Subcutaneous abdominal adipose tissue (tissue), 5 donors: ENCODE data around the gene RAB11FIP3.
"Not testable (repeated sequence)": the region's sequence is repeated elsewhere in the genome, so short reads cannot be mapped to it uniquely, and the experiment has no call there.

ENCODE experiments used
- H3K27ac ChIP-seq: one replicate; pipeline ENCODE4 v1.7.0; 2013; ENCODE audit warnings: low read depth, mild to moderate bottlenecking, inconsistent platforms, low read length, moderate library complexity
- H3K27me3 ChIP-seq, 5 donors: one replicate each; pipeline ENCODE4 v1.7.0; 2013; ENCODE audit warnings: low read length in 5 of 5, inconsistent platforms in 1 of 5; ENCODE audit not compliant: control insufficient read depth in 5 of 5, insufficient read depth in 4 of 5
- H3K36me3 ChIP-seq, 5 donors: one replicate each; pipeline ENCODE4 v1.7.0; 2013; ENCODE audit warnings: low read length in 5 of 5; ENCODE audit not compliant: control insufficient read depth in 5 of 5, insufficient read depth in 5 of 5
- H3K4me1 ChIP-seq, 5 donors: one replicate each; pipeline ENCODE4 v1.7.0; 2013; ENCODE audit warnings: low read length in 5 of 5, mild to moderate bottlenecking in 3 of 5, moderate library complexity in 1 of 5; ENCODE audit not compliant: control insufficient read depth in 5 of 5, insufficient read depth in 5 of 5
- H3K4me3 ChIP-seq, 5 donors: one replicate each; pipeline ENCODE4 v1.7.0; 2013; ENCODE audit warnings: low read length in 5 of 5, low read depth in 1 of 5
- H3K9ac ChIP-seq, 5 donors: one replicate each; pipeline ENCODE4 v1.7.0; 2013; ENCODE audit warnings: low read length in 5 of 5, mild to moderate bottlenecking in 4 of 5, moderate library complexity in 3 of 5
- H3K9me3 ChIP-seq, 5 donors: one replicate each; pipeline ENCODE4 v1.7.0; 2013; ENCODE audit warnings: low read length in 5 of 5; ENCODE audit not compliant: control insufficient read depth in 5 of 5
- donor health status: healthy.
- donor health status: healthy.
- donor health status: healthy.
- donor health status: healthy.
- donor health status: healthy.

RAB11FIP3 gene

DNA sequence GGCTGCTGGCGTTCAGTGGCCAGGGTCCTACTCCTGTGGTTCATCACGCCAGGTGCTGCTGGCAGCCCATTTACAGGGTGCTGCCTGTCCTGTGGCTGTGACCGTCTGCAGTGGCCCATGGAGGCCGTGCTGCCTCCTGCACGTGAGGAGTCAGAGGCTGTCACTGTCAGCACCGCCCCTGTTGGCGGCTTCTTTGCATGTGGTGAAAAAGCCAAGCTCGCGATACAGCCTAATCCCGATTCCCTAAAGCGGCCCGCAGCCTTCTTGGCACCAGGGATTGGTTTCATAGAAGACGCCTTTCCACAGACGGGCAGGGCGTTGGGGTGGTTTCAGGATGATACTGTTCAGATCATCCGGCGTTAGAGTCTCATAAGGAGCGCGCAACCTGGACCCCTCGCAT lies 35.3 kb downstream of the RAB11FIP3 start:
- Histone ChIP-seq H3K36me3 (peaks cover 0 to 25% (median 16%) of the 10 kb centered on the region in 5 donors), H3K27me3 (no peaks in the 10 kb centered on the region), H3K4me1 (peaks cover 0 to 4% (median 3%) of the 10 kb centered on the region in 5 donors), H3K4me3 (no peak overlapping the region), H3K27ac (no peak overlapping the region), H3K9me3 (no peaks in the 10 kb centered on the region), H3K9ac (no peak overlapping the region)

DNA sequence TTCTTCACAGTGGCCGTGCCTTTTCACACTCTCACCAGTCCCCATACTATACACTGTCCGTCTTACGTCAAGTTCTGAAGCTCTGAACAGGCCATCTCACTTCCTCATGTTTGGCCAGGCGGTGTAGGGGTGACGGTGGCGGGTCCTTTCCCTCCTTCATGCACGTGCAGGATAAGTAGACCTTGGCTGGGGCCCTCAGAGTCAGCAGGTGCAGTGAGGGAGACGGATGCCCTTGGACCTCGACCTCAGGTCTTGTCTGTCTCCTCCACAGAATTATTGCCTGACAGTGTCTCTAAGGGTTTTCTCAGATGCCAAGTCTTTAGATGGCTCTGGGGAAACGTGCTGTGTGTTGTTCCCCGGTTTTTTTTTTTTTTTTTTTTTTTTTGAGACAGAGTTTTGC lies 37.6 kb downstream of the RAB11FIP3 start:
- Histone ChIP-seq H3K36me3 (peaks cover 0 to 25% (median 16%) of the 10 kb centered on the region in 5 donors), H3K27me3 (no peaks in the 10 kb centered on the region), H3K9me3 (no peaks in the 10 kb centered on the region)

DNA sequence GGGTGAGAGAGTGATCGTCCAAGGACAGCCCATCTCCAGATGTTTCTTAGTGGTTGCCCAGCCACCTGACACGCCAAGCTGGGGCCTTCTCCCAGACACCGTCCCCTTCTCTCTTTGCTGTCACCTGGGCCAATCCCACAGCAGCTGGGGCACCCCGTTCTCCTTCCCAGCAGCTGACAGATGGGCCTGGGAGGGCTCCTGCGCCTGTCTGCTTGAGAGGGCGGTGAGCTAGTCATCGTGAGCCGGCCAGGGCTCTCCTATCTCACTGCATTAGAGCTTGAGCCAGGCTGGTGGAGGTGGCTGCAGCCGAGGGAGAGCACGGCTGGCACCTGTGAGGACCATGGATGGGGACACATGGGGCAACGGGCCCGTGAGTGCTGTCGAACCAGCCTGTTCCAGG lies 41.2 kb downstream of the RAB11FIP3 start:
- H3K27me3 ChIP-seq: no peaks in the 10 kb centered on the region
- H3K4me1 ChIP-seq: no peaks in the 10 kb centered on the region
- no peaks in the 10 kb centered on the region for H3K9me3 ChIP-seq
- no peak overlapping the region for H3K4me3 ChIP-seq
- no peak overlapping the region for H3K27ac ChIP-seq
- H3K9ac ChIP-seq: no peak overlapping the region
- H3K36me3 ChIP-seq: peaks cover 0 to 27% (median 18%) of the 10 kb centered on the region in 5 donors

More for the DNA sequence above, 37.6 kb downstream of the RAB11FIP3 start:
- H3K9ac ChIP-seq: no peak overlapping the region
- H3K27ac ChIP-seq: no peak overlapping the region
- peaks cover 0 to 1% (median 0%) of the 10 kb centered on the region in 5 donors for H3K4me1 ChIP-seq
- H3K4me3 ChIP-seq: no peak overlapping the region

DNA sequence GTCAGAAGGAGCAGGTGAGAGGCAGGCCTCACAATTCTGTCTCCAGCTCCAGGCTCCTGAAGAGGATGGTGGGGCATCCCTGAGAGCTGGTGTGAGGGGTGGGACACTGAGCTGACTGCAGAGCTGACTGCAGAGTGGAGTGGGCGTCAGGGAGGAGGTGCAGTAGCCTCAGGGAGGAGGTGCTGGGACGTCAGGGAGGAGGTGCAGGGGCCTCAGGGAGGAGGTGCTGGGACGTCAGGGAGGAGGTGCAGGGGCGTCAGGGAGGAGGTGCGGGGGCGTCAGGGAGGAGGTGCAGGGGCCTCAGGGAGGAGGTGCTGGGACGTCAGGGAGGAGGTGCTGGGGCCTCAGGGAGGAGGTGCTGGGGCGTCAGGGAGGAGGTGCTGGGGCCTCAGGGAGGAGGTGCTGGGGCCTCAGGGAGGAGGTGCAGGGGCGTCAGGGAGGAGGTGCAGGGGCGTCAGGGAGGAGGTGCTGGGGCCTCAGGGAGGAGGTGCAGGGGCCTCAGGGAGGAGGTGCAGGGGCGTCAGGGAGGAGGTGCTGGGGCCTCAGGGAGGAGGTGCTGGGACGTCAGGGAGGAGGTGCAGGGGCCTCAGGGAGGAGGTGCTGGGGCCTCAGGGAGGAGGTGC lies 41.9 kb downstream of the RAB11FIP3 start:
- not testable (repeated sequence) for H3K9ac ChIP-seq, H3K27ac ChIP-seq, H3K27me3 ChIP-seq, H3K9me3 ChIP-seq, H3K4me1 ChIP-seq, H3K4me3 ChIP-seq
- peaks cover 0 to 27% (median 16%) of the 10 kb centered on the region in 5 donors for H3K36me3 ChIP-seq

DNA sequence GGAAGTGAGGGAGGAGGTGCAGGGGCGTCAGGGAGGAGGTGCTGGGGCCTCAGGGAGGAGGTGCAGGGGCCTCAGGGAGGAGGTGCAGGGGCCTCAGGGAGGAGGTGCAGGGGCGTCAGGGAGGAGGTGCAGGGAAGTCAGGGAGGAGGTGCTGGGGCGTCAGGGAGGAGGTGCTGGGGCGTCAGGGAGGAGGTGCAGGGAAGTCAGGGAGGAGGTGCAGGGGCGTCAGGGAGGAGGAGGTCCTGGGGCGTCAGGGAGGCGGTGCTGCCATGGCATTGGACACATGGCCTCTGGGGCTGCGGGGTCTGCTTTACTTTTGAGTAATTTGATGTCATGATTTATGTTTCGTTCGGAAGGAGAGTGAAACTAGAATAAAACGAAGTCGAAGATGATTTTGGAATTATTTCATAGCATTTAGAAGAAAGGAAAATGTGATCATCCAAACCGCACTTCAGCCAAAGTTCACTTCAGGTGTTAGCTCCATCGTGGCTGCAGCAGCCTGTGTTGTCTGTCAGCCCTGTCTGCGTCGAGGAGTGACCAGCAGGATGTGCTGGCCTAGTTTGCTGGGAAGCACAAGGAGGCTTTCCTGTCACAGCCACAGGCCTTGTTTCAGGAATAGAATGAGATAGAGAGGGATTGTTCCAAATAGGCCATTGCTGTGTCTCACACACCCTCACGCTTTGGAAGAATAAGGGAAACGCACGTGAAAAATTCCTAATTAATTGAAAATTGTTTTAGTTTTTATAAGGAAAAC lies 42.8 kb downstream of the RAB11FIP3 start:
- no peaks in the 10 kb centered on the region for H3K4me1 ChIP-seq
- no peaks in the 10 kb centered on the region for H3K9me3 ChIP-seq
- peak overlapping the region in 1 of 5 donors; percentile 20 for H3K9ac ChIP-seq
- peaks cover 0 to 26% (median 9%) of the 10 kb centered on the region in 5 donors for H3K36me3 ChIP-seq
- no peaks in the 10 kb centered on the region for H3K27me3 ChIP-seq
- H3K27ac ChIP-seq: no peak overlapping the region
- H3K4me3 ChIP-seq: no peak overlapping the region

DNA sequence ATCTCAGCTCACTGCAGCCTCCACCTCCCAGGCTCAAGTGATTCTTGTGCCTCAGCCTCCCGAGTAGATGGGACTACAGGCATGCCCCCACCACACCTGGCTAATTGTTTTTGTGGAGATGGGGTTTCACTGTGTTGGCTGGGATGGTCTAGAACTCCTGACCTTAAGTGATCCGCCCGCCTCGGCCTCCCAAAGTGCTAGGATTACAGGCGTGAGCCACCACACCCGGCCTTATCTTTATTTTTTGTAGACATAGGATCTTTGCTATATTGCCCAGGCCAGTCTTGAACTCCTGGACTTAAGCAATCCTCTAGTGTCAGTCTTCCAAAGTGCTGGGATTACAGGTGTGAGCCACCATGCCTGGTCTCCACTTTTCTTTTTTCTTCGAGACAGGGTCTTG lies 44.0 kb downstream of the RAB11FIP3 start:
- not testable (repeated sequence) for H3K27ac ChIP-seq, H3K4me1 ChIP-seq, H3K27me3 ChIP-seq, H3K4me3 ChIP-seq, H3K9me3 ChIP-seq, H3K9ac ChIP-seq
- peaks cover 0 to 31% (median 12%) of the 10 kb centered on the region in 5 donors for H3K36me3 ChIP-seq

DNA sequence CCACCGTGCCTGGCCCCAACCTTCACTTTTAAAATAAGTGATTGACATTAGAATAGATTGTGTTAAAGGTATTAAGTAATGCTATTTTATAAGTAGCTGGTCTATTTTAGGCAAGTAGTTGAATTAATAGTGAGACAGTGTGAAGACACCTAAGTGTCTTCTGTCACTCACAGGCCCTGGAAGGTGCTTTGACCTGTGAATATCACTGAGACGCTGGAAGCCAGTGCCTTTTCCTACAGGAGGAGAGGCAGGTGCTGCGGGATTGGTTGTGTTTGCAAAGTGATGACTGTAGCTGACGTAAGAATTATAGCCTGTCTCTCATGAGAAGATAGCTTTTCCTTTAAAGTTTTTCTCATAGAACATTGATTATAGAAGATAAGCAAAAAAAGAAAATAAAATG lies 45.0 kb downstream of the RAB11FIP3 start:
- Histone ChIP-seq H3K4me1 (peaks cover 0 to 2% (median 0%) of the 10 kb centered on the region in 5 donors), H3K27me3 (no peaks in the 10 kb centered on the region), H3K4me3 (no peak overlapping the region), H3K9ac (no peak overlapping the region), H3K27ac (no peak overlapping the region), H3K9me3 (no peaks in the 10 kb centered on the region), H3K36me3 (peaks cover 0 to 38% (median 13%) of the 10 kb centered on the region in 5 donors)

DNA sequence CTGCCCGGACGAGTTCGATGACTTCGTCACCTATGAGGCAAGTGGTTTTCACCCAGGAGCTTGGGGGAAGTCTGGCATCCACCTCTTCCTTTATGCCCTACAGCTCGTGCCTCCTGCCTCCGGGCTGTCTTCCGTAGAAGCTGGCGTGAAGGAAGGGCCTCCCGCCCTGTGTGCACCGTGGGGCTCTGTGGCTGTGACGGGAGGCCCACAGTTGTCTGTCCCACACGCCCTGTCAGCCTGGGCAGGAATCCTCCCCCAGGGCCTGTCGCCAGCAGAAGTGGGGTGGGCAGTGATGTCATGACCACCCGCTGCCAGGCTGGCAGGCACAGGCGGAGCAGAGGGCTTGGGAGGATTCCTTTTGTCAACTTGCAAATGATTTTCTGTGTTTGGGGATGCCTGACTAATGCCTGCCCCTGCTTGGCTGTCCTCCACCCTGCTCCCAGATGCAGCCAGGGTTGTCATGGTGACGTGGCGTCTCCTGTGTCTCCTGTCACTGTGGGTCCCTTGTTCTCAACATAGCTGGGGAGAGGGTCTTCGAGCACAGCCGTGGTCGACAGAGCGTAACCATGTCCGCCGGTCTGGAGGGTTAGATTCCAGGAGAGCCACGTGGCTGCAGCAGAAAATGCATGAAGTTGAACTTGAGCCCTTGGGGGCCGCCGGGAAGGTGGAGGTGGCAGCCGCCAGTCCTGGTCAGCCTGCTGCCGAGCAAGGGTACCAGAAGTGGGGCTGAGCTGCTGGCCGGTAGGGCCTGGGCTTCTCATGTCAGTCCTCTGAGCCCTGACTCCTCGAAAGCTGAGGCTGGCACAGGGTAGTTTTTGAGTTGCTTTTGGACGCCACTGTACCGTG lies 46.1 kb downstream of the RAB11FIP3 start:
- Histone ChIP-seq H3K9ac (no peak overlapping the region), H3K4me1 (peaks cover 0 to 2% (median 0%) of the 10 kb centered on the region in 5 donors), H3K36me3 (peaks cover 0 to 38% (median 13%) of the 10 kb centered on the region in 5 donors), H3K9me3 (no peaks in the 10 kb centered on the region), H3K4me3 (no peak overlapping the region), H3K27me3 (no peaks in the 10 kb centered on the region), H3K27ac (no peak overlapping the region)

DNA sequence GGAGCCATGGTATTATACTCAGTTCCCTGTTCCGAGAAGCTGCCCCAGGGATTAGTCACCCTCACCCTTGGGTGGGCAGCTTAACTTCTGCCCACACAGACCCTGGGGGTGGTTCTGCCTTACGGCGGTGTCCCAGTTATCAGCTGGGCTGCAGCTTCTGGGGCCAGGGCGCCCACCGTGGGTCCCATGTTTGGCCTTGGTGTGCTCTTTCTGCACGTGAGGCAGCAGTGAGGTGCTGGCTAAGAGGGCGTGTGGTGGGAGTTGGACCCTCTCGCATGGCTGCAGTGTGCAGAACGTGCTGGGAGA lies 46.7 kb downstream of the RAB11FIP3 start:
- H3K4me3 ChIP-seq: no peak overlapping the region
- no peaks in the 10 kb centered on the region for H3K27me3 ChIP-seq
- H3K4me1 ChIP-seq: peaks cover 0 to 2% (median under 1%) of the 10 kb centered on the region in 5 donors
- peaks cover 0 to 38% (median 13%) of the 10 kb centered on the region in 5 donors for H3K36me3 ChIP-seq
- H3K9ac ChIP-seq: no peak overlapping the region
- H3K9me3 ChIP-seq: no peaks in the 10 kb centered on the region
- H3K27ac ChIP-seq: no peak overlapping the region
